AG09309 (cell line): ENCODE data around the gene DHDH.

Source experiments
- DNase-seq: peaks from one replicate; pipeline ENCODE4 v3.0.0-alpha.2; 2010; ENCODE audit warnings: low read depth
- H3K4me3 ChIP-seq: 2 replicates; pipeline ENCODE4 v1.5.1; 2011; ENCODE audit warnings: mild to moderate bottlenecking, low read depth, low read length, moderate library complexity; ENCODE audit not compliant: control insufficient read depth
- TF ChIP-seq, protein P1 (sequence below): IDR thresholded peaks from 2 replicates; pipeline ENCODE4 v1.5.1; 2011; ENCODE audit warnings: mild to moderate bottlenecking, low read depth, low read length, inconsistent platforms; ENCODE audit not compliant: insufficient read depth, control insufficient read depth; ENCODE audit errors: missing control alignments

Gene DHDH

DNA sequence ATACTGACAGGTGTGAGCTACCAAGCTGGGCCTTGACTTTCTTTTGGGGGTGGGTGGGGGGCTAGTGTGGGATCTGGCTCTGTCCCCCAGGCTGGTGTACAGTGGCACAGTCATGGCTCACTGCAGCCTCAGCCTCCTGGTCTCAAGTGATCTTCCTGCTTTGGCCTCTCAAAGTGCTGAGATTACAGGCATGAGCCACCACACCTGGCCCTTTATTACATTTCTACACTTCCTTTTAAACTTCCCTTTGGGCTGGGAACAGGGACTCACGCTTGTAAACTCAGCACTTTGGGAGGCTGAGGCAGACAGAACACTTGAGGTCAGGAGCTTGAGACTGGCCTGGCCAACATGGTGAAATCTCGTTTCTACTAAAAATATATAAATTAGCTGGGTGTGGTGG, 43.6 kb downstream of the DHDH start:
- DNase-seq: no peak
- no peak overlapping the region for H3K4me3 ChIP-seq
- TF ChIP-seq, protein P1, sequence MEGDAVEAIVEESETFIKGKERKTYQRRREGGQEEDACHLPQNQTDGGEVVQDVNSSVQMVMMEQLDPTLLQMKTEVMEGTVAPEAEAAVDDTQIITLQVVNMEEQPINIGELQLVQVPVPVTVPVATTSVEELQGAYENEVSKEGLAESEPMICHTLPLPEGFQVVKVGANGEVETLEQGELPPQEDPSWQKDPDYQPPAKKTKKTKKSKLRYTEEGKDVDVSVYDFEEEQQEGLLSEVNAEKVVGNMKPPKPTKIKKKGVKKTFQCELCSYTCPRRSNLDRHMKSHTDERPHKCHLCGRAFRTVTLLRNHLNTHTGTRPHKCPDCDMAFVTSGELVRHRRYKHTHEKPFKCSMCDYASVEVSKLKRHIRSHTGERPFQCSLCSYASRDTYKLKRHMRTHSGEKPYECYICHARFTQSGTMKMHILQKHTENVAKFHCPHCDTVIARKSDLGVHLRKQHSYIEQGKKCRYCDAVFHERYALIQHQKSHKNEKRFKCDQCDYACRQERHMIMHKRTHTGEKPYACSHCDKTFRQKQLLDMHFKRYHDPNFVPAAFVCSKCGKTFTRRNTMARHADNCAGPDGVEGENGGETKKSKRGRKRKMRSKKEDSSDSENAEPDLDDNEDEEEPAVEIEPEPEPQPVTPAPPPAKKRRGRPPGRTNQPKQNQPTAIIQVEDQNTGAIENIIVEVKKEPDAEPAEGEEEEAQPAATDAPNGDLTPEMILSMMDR: no peak

DNA sequence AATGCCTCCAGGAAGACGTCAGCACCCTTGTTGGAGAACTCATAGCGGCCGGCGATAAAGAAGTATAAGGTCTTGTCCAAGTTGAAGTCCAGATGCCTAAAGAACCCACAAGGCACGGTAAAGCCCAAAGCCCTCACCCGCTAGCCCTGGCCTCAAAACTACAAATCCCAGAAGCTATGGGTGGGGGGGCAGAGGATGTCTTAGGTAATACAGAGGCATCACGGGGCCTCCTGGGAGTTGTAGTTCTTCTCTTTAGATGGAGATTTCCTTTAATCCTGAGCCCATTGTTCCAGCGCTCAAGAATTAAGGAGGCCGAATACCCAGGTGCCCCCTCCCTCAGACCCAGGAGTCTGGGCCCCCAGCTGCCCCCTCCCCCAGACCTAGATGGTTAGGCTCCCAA, 48.8 kb downstream of the DHDH start:
- TF ChIP-seq, protein P1: no peak
- no peak for DNase-seq
- H3K4me3 ChIP-seq: no peak overlapping the region

DNA sequence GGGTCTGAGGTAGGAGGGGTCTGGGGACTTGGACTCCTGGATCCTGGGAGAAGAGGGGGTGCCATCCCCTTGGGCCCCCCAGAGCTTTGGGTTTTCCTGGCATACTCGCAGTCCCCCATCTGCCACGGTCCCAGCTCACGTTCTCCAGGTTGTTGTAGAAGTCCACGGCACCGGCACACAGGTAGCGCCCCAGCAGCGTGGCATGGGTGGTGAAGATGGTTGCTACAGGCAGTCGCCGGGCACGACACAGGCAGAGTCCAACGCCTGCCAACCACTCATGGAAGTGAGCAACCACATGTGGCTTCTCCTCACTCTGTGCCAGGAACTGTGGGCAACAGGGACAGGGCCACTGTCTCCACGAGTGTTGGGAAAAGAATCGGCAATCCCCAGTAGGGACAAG, 52.2 kb downstream of the DHDH start:
- DNase-seq: no peak
- H3K4me3 ChIP-seq: no peak overlapping the region
- TF ChIP-seq, protein P1: no peak

DNA sequence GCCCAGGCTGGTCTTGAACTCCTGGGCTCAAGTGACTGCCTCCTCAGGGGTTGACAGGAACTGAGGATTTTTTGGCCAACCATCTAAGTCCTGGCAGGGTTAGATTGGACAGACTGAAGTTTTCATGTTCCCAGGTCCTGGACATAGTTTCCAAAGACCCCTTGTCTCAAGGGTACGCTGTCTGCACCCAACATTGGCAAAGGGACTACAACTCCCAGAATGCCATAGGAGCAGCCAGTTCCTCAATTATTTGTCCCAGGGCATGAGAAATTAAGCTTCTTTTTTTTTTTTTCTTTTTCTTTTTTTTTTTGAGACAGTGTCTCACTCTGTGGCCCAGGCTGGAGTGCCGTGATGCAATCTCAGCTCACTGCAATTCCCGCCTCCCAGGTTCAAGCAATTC, 52.7 kb downstream of the DHDH start:
- DNase-seq: no peak
- TF ChIP-seq, protein P1: no peak
- H3K4me3 ChIP-seq: no peak overlapping the region

DNA sequence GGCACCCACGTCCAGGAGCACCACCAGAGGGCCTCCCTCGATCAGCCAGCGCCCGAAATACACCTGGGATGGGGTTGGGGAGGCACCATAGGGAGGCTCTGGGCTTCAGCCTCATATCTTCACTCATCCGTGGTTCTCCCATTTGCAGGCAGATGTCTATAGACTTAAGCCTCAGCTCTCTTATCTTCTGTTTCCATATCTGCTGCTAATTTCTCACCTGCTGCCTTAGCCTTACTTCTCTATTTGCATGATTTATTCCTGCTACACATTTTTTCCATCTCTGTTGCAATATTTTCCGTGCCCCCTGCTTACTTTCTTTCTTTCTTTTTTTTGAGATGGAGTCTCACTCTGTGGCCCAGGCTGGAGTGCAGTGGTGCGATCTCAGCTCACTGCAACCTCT, 53.8 kb downstream of the DHDH start:
- TF ChIP-seq, protein P1: no peak
- no peak for DNase-seq
- no peak overlapping the region for H3K4me3 ChIP-seq

DNA sequence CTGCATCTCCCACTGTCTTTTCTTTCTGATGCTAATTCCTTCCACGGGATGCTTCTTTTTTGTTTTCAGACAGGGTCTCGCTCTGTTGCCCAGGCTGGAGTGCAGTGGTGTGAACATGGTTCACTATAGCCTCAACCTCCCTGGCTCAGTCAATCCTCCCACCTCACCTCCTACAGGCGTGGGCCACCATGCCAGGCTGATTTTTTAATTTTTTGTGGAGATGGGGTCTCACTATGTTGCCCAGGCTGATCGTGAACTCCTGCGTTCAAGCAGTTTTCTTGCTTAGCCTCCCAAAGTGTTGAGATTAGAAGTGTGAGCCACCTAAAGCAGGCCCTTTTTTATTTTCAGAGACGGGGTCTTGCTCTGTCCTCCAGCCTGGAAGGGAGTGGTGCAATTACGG, 54.8 kb downstream of the DHDH start:
- no peak for DNase-seq
- H3K4me3 ChIP-seq: no peak overlapping the region
- TF ChIP-seq, protein P1: no peak

DNA sequence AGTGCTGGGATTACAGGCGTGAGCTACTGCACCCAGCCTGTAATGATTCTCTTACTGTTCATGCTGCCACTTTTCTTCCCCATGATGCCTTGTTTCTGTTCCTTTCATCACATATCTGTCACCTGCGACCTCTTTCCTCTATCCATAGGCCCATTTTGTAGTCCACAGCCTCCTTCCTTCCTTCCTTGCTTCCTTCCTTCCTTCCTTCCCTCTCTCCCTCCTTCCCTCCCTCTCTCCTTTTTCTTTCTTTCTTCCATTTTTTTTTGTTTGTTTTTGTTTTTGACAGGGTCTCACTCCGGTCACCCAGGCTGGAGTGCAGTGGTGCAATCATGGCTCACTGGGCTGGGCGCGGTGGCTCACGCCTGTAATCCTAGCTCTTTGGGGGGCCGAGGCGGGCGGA, 55.4 kb downstream of the DHDH start:
- no peak overlapping the region for H3K4me3 ChIP-seq
- DNase-seq: no peak
- TF ChIP-seq, protein P1: no peak
